ENCODE results near the gene DEFB113.

DNA sequence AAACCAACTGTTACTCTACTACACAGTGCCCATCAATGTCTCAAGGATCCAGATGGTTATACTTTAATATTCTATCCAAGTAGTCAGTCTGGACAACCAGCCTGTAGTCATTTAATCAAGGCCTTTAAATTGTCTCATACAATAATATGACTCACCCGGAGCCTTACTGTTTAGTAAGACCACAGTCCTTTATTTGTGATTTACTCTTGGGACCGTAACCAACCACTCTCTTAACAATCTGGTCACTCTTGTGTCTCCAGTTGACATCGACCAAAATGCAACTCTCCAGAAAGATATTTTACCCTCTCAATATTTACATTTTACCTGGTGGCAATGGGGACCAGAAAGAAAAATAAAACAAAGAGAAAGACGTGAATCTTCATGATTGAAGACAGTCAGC lies 20.4 kb downstream of the DEFB113 start:
- TF ChIP-seq POLR2A (IDR thresholded peaks at IDR 0.05; ENCODE audit: low read length) (no peak), EP300 (IDR thresholded peaks at IDR 0.05) (no peak), KDM1A (IDR thresholded peaks at IDR 0.05; ENCODE audit: low read depth) (no peak), HOXA7 (CRISPR knock-in tag; IDR thresholded peaks at IDR 0.05) (no peak), ZC3H11A (IDR thresholded peaks at IDR 0.05) (no peak), SREBF2 (IDR thresholded peaks at IDR 0.05) (no peak), CEBPB (IDR thresholded peaks at IDR 0.05) (no peak), CHD4 (IDR thresholded peaks at IDR 0.05; ENCODE audit: borderline replicate concordance) (no peak), EHMT2 (IDR thresholded peaks at IDR 0.05; ENCODE audit: low read depth) (no peak), MAZ (IDR thresholded peaks at IDR 0.05; ENCODE audit: borderline replicate concordance, low read depth, low read length) (no peak)
- TF ChIP-seq, protein P1, sequence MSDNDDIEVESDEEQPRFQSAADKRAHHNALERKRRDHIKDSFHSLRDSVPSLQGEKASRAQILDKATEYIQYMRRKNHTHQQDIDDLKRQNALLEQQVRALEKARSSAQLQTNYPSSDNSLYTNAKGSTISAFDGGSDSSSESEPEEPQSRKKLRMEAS (IDR thresholded peaks at IDR 0.05): no peak
- TF ChIP-seq, protein P2, sequence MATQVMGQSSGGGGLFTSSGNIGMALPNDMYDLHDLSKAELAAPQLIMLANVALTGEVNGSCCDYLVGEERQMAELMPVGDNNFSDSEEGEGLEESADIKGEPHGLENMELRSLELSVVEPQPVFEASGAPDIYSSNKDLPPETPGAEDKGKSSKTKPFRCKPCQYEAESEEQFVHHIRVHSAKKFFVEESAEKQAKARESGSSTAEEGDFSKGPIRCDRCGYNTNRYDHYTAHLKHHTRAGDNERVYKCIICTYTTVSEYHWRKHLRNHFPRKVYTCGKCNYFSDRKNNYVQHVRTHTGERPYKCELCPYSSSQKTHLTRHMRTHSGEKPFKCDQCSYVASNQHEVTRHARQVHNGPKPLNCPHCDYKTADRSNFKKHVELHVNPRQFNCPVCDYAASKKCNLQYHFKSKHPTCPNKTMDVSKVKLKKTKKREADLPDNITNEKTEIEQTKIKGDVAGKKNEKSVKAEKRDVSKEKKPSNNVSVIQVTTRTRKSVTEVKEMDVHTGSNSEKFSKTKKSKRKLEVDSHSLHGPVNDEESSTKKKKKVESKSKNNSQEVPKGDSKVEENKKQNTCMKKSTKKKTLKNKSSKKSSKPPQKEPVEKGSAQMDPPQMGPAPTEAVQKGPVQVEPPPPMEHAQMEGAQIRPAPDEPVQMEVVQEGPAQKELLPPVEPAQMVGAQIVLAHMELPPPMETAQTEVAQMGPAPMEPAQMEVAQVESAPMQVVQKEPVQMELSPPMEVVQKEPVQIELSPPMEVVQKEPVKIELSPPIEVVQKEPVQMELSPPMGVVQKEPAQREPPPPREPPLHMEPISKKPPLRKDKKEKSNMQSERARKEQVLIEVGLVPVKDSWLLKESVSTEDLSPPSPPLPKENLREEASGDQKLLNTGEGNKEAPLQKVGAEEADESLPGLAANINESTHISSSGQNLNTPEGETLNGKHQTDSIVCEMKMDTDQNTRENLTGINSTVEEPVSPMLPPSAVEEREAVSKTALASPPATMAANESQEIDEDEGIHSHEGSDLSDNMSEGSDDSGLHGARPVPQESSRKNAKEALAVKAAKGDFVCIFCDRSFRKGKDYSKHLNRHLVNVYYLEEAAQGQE (IDR thresholded peaks at IDR 0.05): no peak
- TF ChIP-seq, protein P3, sequence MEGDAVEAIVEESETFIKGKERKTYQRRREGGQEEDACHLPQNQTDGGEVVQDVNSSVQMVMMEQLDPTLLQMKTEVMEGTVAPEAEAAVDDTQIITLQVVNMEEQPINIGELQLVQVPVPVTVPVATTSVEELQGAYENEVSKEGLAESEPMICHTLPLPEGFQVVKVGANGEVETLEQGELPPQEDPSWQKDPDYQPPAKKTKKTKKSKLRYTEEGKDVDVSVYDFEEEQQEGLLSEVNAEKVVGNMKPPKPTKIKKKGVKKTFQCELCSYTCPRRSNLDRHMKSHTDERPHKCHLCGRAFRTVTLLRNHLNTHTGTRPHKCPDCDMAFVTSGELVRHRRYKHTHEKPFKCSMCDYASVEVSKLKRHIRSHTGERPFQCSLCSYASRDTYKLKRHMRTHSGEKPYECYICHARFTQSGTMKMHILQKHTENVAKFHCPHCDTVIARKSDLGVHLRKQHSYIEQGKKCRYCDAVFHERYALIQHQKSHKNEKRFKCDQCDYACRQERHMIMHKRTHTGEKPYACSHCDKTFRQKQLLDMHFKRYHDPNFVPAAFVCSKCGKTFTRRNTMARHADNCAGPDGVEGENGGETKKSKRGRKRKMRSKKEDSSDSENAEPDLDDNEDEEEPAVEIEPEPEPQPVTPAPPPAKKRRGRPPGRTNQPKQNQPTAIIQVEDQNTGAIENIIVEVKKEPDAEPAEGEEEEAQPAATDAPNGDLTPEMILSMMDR (IDR thresholded peaks at IDR 0.05): no peak
- TF ChIP-seq, protein P4, sequence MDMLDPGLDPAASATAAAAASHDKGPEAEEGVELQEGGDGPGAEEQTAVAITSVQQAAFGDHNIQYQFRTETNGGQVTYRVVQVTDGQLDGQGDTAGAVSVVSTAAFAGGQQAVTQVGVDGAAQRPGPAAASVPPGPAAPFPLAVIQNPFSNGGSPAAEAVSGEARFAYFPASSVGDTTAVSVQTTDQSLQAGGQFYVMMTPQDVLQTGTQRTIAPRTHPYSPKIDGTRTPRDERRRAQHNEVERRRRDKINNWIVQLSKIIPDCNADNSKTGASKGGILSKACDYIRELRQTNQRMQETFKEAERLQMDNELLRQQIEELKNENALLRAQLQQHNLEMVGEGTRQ (IDR thresholded peaks at IDR 0.05): no peak
